Epithelial cell of proximal tubule (primary cell): ENCODE data around the gene ANKDD1B. TPM values are rescaled to one million over a fixed set of nuclear protein-coding genes. Genes with fewer than 3 reads are reported as not detected.
"Not testable (repeated sequence)": the region's sequence is repeated elsewhere in the genome, so short reads cannot be mapped to it uniquely, and the experiment has no call there.

Source experiments
- DNase-seq: peaks from one replicate; pipeline ENCODE4 v3.0.0-alpha.2; 2011; ENCODE audit warnings: low read depth
- H3K4me3 ChIP-seq: 2 replicates; pipeline ENCODE4 v1.5.1; 2011; ENCODE audit warnings: low read depth, mild to moderate bottlenecking, low read length
- CTCF ChIP-seq: conservative IDR thresholded peaks from 2 replicates; pipeline ENCODE4 v1.5.1; 2012; ENCODE audit warnings: low read depth, mild to moderate bottlenecking, low read length
- total RNA-seq: library from RNA; depleted of rRNA; stranded (reverse); fragments of >200 nt; gene quantifications from 2 replicates; pipeline ENCODE4 v1.2.3, GENCODE V29; 2015

The ANKDD1B gene
- 0.07 and 1.3 TPM in 2 replicates for total RNA-seq

- no peak for TF ChIP-seq CTCF
- no peak for DNase-seq
- H3K4me3 ChIP-seq = peak within 1 kb of the TSS; percentile 86
These were observed at the start of gene ANKDD1B for GRCh38 chr5:75611311-75612225. Gene ANKDD1B (plus strand): TSS chr5:75611453. CDS start chr5:75611635, 182 bp downstream.

DNA sequence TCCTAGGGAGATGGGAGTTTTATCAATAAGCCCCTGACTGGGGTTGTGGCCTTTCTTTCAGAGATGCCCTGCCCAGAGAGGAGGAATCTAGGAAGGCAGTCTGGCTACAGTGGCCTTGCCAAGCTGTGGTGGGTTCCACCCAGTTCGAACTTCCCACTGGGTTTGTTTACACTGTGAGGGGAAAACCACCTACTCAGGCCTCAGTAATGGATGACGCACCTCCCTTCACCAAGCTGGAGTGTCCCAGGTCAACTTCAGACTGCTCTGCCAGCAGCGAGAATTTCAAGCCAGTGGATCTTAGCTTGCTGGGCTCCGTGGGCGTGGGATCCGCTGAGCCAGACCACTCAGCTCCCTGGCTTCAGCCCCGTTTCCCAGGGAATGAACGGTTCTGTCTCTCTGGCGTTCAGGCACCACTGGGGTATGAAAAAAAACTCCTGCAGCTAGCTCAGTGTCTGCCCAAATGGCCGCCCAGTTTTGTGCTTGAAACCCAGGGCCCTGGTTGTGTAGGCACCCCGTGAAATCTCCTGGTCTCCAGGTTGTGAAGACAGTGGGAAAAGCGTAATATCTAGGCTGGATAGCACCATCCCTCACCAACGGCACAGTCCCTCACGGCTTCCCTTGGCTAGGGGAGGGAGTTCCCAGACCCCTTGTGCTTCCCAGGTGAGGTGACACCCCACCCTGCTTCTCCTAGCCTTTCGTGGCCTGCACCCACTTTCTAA lies 45.1 kb upstream of the ANKDD1B start:
- H3K4me3 ChIP-seq = not testable (repeated sequence)
- peak; percentile 47 for DNase-seq

DNA sequence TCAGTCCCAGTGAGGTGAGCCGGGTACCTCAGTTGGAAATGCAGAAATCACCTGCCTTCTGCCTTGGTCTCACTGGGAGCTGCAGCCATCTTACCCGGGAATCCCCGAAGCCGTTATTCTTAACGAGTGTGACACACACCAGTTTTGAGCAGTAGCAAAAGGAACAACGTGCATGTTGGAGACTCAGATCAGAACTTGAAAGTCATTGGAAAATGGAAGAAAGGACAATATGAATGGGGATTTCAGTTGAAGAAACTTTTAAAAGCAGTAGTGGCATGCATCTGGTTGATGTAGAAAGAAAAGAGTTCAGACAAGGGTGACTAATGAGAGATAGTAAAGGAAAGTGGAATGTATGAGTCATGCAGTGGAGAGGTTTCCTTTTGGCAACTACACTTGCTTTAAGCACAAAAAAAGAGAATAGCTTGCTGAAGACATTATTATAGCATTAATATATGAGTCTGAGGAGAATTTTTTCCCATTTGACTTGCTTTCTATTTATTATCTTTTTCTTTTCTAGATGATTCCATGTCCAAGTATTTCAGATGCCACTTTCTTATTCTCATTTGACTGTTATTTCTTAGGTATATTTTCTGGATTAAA lies 44.4 kb upstream of the ANKDD1B start:
- DNase-seq = peak; percentile 80
- H3K4me3 ChIP-seq = no peak overlapping the region
- no peak for TF ChIP-seq CTCF

DNA sequence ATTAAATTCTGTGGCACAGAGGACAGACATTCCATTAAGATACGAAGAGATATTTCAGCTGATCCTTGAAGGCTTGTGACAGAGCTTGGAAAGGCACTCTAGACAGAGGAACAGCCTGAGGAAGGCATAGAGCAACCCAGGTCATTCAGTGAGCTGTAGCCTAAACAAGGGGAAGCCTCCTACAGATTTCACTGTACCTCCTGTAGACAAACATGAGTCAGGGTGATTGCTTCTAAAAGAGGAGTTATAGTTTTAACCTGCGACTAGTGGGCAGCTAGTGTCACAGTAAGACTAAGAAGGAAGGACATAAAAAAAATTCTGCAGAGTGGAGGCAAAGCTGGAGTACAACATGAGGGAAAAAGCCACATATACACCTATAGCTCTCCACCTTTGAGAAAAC lies 43.5 kb upstream of the ANKDD1B start:
- peak; percentile 7 for DNase-seq
- no peak for TF ChIP-seq CTCF
- no peak overlapping the region for H3K4me3 ChIP-seq

- no peak for DNase-seq
- no peak overlapping the region for H3K4me3 ChIP-seq
- no peak for TF ChIP-seq CTCF
These were observed 43.1 kb upstream of the ANKDD1B start for GRCh38 chr5:75568202-75568601.

DNA sequence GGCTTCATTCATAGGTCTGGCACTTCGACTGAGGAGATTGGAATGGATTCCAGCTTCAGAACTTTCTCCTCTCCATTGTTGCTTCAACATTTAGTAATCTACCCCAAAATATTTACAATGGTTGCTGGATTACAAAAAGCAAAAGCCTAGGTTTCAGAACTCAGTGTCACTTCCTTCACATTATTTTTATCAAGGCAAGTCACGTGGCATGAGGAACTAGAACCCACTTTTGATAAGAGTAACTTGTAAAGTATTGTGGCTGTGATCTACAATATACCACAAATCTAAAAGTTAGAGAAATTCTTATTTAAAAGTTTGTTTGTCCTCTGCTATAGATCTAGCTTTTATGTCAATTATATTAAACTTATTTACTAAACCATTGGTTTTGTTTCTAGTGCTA lies 39.7 kb upstream of the ANKDD1B start:
- TF ChIP-seq CTCF = no peak
- H3K4me3 ChIP-seq = no peak overlapping the region
- DNase-seq = no peak

DNA sequence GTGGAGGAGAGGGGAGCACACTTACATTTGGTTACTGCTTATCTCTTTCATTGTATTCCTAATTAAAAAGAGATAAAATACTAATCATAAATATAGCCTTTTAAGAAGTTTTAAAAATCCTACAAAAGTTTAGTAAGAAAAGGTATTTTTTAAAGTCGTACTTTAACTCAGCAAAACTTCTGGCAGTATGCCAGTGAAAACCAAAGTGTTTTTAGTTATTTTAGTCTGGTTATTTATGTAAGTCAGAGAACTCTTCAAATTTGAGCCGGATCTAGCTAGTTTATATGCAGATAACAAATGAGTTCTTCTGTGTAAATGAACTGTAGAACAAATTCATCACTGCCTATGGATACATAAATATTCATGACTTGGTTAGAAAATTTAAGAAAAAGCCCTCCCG lies 36.5 kb upstream of the ANKDD1B start:
- no peak for DNase-seq
- no peak overlapping the region for H3K4me3 ChIP-seq
- no peak for TF ChIP-seq CTCF

GRCh38 chr5:75578280-75578679 lies 33.0 kb upstream of the ANKDD1B start:
- DNase-seq, H3K4me3 ChIP-seq: not testable (repeated sequence)
